Ammon's horn (tissue), 1 donor: Measurements from ENCODE around the gene EEFSEC.
A peak's percentile ranks its signal among the peaks of the same experiment; 100 is the strongest.

Experiments used
- DNase-seq: peaks from one replicate; pipeline ENCODE4 v3.0.0-alpha.2; 2016; ENCODE audit warnings: low spot score

The EEFSEC gene

DNA sequence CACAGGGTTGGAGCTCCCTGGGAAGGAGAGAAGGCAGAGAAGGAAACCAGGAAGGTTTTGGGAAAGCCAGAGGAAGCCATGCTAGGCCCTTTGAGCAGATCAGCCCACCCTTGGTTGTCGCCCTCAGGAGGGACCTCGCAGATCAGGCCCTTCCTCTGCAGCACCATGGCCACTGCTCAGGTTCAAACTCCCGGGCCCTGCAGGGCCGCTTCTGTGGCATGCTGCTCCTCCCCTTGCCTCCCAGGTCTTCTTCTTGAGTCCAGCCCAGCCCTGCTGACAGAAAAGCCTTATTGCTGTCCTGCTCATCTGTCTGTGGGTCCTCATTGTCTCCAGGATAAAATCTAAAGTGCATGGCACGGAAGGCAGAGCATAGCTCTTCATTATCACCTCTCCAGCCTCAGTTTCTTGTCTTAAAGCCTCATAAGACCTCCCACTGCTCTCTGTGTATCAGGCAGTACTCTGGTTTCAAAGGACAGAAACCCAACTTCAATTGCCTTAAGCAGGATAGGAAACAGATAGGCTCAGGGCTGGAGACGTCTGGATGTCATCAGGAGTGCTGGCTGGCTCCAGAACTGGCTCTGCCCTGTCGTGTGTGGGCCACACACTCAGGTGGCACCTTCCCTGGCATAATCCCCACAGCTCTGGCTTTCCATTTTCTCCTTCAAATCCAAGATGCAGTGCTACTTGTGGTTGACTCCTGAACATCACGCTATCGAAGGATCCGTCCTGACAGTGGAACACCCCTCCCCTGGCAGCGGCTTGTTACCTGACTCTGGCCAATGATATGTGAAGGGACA, 118.5 kb downstream of the EEFSEC start:
- no peak for DNase-seq

DNA sequence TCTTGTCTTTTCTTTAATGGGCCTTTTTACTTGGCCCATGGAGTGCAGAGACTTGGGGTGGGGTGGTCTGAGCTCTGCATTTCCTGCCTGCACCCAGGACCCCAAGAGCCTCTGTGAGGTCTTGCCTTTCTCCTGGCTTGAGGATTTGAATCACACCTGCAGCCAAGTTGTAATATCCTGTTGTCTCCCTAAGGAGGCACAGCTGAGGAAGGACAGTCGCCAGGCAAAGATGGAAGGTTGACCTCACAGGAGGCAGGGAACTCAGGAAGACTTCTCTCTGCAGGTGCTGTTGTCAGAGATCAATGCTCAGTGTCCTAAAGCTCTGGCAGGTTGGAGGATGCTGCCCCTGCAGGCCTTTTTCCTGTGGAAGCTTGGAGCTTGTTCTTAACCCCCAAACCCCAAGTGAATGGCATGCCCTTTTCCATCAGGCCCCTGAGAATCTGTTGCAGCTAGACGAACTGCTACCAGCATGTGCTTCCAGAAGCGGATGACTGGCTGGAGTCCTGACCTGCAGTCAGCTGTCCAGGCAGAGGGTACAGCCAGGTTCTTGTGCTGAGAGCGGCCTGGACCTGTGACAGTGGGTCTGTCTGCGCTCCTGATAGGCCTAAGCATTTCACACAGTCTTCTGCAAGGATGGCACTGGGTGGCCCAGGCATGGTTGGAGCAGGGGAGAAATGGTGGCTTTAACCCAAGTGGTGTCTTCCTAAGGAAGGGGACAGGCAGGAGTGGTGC, 120.0 kb downstream of the EEFSEC start:
- no peak for DNase-seq

DNA sequence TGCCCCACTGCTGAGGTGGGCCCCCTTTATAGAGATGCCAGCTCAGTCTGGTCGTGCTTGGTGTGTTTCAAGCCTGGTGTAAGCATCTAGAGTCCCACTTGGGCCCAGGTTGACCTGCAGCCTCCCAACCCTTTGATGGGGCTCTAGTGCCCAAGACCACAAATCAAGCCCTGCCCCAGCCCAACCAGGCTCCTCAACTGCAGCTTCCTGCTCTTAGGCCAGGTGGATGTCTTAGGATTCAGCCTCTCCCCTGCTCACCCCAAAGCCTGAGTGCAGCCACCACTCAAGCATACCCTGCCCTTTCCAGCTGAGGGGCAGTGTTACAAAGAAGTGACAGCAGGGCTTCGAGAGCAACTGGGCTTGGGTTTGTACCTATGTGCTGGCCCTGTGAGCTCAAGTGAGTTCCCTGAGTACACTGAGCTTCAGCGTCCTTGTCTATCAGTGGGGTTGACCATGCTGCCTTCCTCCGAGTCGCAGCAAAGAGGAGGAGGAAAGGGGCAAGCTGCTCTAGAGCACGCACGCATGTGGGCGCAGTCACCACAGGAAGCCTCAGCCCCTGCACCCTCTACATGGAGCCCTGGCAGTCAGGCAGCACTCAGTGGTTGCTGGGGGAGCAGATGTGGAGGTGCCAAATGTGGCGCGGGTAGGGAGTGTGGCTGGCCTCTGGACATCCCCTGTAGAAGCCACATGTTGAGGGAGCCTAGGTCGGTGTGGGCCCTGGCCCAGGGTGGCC, 120.7 kb downstream of the EEFSEC start:
- DNase-seq: no peak

DNA sequence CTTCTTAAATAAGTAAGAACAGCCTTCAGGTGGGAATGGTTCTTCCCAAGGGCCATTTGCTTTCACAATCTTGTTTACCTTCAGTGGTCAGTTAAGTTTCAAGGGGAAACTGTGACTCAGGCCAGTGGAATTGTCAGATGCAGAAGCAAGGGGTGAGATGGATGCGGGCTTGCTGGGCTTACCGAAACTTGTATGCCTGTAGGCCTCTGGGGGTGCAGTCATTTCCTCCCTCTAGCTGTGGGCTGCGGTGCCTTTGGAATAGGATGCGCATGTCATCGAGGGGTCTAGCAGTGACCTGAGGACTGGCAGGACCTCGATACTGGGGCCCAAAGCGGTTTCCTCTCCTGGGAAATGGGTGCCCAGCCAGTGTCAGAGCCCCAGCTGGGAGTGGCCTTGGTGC, 121.6 kb downstream of the EEFSEC start:
- DNase-seq: no peak

DNA sequence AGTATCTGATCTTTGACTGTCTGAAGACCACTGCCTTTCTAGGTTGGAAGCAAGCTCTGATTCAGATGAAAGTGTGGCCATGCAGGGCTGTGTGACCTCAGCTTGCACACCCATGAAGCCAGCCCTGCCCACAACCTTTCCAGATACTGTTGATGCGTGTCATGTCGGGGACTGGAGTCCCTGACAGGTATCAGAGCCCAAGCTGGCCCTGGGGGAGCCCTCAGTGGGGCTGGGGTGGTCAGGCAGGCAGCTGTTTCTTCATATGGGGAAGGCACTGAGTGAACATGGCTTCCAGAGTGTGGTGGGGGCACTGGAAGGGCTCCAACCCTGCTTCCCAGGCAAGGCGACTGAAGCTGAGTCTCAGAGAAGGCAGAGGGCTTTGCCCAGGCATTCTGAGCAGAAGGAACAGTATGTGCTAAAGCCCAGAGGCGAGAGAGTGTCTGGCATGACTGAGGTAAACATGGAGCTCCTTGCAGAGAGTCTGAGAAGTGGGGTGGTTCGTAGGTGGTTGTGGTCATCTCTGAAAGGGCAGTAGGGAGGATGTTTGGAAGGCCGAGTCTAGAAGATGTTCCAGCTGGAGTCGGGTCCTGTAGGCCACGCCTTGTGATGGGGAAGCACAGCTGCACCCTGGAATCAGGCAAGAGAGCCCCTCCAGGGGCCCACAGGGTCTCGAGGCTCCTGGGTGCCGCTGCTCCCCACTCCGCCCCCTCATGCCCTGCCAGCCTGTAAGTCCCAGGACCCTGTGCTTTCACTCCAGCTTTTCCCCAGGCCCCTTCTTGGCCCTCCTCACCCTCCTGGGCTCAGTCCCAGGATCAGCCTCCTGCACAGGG, 122.2 kb downstream of the EEFSEC start:
- no peak for DNase-seq

DNA sequence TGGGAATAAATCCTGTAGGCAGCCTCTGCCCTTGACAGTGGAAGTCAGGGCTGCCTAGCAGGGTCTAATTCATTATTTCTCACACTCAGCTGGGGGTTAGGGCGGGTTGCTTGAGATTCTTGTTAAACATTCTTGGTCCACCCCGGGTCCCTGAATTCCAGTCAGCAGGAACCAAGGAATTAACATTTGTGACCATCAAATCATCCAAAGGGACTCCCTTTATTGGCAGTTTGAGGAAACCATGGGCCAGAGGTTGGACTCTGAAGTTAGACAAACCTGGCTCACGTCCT, 122.8 kb downstream of the EEFSEC start:
- DNase-seq: no peak

DNA sequence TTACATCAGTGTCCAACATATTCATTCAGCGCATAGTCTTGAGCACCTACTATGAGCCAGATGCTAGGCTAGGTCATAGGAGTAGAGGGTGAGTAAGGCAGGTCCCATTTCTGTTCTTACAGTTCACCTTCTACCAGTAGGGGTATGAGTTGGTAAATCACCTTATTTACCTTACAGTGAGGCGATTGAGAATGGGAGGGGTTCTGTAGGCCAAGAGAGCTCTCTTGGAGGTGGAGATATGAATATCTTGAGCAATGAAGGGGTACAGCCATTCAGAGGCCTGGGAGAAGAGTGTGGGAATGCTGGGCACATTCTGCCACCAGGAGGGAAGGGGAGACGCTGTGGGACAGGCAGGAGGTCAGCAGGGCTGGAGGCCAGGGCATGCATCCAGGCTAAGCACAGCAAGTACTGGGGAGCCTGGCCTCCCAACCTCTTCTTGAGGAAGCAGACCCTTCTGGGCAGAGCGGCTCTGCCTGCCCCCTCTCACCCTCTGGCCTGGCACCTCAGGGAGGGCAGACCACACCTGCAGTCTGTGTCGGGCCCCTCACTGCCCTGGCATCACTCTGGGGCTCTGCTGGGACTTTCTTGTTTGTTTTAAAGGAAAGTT, 123.4 kb downstream of the EEFSEC start:
- DNase-seq: no peak

DNA sequence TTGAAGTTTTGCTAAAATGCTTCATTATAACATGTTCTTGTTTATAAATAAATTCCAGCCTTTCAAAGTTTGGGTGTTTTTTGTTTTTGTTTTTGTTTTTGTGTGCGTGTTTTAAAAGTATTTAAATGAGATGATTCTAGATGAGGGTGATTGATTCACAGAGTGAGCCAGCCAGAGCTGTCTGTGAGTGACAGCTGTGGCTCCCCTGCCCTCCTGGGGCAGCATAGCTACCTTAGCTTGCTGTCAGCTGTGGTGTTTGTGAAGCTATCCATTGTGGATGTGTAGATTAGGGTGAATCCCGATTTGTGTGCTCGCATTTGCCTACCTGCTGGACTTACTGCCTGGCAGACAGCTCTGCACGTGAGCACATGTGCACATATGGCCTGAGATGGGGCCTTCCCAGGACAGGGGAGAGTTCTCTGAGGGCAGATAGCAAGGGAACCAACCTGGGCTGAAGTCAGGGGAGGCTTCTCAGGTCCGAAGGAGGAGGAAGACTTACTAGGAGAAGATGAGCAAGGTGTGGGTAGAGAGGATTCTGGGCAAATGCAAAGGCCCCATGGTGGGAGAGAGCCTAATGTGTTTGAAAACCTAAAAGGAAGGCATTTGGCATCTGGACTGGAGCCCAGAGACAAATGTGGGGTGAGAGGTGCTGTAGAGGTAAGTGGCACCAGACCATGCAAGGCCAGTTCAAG, 124.2 kb downstream of the EEFSEC start:
- DNase-seq: no peak

DNA sequence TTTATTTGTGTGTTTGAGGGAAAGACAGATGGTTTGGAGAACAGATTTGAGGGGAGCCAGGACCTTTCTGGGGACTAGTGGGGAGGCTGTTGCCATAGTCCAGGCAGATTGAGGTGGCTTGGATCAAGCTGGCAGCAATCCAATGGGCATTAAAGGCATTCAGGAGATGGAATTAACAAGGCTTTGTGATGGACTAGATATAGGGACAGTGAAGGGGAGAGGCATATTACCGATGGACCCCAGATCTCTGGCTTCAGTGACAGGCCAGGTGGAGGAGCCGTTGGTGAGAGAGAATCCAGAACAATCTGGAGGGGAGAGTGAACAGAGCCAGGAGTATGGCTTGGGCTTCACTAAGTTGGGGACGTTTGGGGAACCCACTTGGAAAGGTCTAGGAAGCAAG, 124.8 kb downstream of the EEFSEC start:
- no peak for DNase-seq

DNA sequence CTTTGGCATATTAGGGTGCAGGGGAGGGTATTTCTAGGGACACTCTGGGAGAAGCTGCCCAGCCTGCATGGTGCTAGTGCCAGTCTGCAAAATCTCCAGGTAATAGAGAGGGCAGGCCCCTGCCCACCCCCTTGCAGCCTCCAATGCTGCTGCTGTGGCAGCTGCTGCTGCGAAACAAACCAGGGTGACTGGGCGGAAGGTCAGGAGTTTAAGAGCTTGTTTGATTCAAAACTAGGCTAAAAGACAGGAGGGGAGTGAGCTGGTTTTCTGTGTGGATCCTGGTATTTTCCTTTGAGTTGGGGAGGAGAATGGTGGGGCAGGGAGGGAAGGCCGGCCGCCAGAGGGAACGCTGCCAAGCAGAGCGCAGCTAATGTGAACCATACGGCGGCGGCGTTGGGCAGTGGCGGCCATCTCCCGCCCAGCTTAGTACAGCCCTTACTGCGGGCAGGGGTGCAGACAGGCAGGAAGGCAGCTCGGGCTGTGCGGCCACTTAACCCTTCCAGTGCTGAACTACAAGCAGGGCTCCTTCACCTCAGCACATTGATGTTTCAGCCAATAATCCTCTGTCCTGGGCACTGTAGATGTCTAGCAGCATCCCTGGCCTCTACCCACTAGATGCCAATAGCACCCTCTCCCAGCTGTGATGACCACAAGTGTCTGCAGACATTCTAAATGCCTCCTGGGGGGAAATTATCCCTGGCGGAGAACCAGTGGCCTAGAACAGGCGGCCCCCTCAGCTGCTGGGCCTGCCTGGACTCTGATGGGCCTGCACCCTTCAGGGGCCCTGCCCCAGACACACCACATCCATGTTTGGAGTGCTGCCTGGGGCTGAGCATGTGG, 125.7 kb downstream of the EEFSEC start:
- DNase-seq: peak; percentile 63

DNA sequence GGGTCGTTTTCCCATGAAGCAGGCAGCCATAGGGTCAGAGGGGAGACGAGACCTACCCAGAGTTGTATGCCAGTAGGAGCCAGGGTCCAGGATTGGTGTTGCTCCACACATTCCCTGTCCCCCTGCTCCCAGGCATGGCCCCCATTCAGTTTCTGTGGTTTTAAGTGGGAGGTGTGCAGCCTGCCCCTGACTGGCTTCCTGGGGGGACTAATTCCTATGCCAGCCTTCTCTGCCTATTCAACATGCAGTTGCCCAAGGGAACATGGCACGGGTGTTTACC, 126.3 kb downstream of the EEFSEC start:
- DNase-seq: no peak

DNA sequence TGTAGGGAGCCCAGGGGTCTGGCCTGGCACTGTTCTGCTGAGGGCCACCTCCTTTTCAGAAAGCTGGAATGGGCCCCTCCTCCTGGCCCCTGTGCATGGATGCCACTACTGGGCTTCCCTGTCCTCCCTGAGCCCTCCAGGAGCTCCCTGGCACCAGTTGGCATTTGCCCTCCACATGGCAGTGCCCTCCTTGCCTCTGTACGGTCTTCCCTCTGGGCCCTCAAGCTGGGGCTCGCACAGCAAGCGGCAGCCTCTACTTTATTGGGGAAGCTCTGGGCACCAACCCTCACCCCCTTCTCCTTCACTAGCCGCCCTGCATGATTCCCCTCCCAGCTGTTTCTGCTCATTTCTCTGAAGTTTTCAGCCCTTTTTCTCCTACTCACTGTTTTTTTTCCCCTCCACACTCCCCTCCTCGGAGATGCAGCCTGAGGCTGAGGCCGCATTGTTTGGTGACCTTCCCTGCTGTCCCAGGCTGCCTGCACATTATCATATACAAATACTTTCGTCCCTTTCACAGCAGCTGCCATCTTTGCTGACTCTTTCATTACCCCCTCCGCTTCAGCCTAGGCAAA, 127.3 kb downstream of the EEFSEC start:
- DNase-seq: no peak

DNA sequence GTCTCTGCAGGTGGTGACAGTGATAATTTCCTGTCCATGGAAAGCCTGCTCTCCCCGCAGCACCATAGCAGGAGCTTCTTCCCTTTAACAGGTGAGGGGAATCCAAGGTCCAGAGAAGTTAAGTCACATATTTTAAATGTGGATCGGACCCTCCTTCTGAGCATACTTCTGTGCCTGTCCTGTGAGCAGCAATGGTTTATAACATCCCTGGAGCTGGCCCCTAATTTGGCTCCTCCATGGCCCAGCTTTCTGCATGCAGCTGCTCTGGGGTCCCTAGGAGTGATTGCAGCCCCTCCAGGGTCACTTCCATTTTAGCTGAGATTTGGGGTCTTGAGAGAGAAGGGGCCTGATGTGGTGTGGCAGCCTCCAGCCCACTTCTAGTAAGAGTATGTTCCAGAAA, 127.8 kb downstream of the EEFSEC start:
- DNase-seq: no peak

DNA sequence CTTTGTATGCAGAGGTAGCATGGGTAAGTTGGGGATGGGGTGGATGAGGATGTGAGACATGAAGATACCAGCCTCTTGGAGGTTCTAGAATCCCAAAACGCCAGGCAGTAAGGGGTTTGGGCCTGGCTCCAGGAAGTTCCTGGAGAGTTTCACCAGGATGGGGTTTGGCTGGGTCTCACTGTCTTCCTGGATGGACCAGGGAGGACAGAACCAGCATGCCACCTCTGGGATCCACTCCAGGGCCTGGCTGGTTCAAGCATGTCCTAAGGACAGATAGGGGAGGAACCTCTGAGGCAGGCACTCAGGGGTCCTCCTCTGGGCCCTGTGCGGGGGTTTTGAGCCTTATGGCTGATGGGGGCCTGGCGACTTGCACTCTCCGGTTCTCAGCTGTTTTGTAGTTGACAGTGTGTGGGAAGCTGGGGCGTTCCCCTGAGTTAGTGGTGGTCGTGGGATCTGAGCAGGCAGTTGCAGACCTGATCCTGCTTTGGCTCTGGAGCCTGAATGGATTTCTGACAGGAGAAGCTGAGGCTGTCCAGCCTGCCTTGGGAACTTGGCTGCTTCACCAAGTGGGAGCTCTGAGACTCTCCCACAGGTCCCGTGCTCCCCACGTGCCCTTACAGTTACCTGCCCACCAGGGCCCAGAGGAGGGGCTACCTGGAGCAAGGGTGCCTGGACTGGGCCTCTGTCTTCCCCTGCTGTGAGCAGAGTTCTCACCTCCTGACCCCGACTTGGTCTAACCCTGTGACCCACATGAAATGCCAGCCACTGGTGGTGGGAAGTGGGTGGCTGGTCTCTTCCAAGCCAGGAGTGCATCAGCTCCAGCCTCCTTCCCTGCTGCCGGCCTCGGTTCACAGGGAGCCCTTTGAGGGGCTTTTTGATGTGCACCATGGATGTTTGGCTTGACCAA, 128.4 kb downstream of the EEFSEC start:
- no peak for DNase-seq

DNA sequence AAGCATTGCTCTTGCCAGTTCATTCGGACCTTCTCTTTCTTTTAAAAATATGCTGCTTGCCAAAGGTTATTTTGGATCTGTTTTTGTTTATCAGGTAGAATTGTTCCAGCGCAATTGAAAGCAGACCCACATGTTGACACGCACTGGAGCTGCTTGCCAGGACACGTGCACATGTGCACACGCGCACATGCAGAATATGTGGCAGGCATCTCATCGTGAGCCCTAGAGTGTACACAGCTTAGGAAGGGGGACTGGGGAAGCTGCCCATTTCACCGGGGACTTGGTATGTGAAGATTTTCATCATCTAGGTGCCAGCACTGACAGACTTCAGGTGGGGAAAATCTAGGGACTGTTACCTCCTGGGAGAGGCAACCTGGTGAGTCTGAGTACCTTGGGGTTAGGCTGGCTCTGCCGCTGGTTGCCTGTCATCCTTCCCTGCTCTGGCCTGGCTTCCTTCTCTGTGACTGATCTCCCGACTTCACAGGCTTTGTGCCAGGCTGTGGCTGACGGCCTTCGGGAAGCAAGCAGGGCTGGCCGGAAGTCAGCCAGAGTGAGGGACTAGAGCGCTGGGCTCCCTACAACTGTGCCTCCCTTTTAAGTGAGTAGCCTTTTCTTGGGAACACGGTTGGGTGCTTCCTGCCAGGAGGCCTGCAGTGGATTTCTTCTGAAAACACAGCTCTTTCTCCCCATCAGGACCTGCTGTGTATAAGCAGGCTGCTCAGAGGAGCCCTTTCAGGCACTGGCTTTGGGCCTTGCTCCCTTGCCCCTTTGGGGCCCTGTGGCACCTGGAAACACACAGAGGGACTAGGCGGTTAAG, 129.3 kb downstream of the EEFSEC start:
- peak; percentile 47 for DNase-seq

DNA sequence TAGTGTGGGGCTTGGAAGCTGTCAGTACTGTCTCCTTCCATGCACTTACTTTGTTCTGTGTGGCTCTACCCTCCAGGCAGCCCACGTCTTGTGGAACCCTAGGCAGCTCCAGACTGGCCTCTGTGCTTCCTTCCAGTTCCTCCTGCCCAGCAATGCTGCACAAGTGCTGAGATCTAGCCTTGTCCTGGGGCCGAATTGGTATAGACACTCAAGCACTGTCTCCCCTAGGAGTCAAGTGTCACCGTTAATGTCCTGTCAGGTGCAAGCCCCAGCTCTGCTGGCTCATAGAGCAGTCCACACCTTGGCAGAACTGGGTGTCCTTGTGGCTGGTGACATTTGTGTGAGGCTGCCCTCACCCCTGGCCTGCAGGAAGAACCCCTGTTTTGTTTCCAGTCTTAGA, 130.1 kb downstream of the EEFSEC start:
- DNase-seq: no peak

DNA sequence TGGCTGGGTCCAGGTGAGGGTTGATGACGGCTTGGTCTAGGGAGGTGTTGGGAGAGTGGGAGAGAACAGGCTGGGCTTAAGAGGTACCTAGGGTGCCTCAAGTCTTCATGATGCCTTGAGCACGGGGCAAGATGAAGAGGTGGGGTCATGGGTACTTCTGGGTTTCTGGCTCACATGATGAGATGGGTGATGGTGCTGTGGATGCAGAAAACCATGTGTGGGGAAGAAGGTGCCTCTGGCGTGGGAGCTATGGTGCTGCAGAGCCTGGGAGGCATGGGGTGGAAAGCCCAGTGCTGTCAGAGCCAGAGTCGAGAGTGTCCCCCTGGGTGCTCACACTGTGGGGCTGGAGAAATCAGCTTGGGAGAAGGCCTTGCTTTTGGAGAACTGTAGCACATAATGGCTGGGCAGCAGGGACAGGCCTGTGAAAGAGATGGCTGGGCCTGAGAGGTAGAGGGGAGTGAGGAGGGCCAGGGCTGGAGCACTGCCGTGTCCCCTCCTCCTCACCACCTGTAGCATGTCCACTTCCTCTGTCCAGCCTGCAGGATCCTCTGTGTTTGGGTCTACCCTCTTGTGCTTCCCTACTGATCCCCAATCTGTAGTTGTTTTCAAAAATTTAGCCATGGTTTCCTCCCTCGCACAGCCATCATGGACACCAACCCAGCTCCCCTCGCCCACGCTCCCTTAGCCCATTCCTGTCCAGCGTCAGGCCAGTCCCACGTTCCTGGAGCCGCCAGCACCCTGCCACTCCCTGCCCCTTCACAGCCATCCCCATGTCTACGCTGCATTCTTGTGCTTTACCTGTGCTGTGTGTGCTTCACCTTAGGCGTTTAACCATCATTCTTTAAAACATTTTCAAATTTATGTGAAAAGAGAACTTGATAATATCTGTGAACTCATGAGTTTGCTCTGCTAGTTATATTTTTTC, 132.0 kb downstream of the EEFSEC start:
- no peak for DNase-seq
